ENCODE data around the gene HAUS6.

DNA sequence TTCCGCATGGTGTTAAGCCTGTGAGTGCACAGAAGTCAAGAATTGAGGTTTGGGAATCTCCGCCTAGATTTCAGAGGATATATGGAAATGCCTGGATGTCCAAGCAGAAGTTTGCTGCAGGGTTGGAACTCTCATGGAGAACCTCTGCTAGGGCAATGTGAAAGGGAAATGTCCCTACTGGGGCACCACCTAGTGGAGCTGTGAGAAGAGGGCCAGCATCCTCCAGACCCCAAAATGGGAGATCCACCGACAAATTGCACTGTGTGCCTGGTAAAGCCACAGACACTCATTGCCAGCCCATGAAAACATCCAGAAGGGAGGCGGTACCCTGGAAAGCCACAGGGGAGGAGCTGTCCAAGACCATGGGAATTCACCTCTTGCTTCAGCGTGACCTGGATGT lies 66.1 kb downstream of the HAUS6 start:
- TF ChIP-seq, protein P1, sequence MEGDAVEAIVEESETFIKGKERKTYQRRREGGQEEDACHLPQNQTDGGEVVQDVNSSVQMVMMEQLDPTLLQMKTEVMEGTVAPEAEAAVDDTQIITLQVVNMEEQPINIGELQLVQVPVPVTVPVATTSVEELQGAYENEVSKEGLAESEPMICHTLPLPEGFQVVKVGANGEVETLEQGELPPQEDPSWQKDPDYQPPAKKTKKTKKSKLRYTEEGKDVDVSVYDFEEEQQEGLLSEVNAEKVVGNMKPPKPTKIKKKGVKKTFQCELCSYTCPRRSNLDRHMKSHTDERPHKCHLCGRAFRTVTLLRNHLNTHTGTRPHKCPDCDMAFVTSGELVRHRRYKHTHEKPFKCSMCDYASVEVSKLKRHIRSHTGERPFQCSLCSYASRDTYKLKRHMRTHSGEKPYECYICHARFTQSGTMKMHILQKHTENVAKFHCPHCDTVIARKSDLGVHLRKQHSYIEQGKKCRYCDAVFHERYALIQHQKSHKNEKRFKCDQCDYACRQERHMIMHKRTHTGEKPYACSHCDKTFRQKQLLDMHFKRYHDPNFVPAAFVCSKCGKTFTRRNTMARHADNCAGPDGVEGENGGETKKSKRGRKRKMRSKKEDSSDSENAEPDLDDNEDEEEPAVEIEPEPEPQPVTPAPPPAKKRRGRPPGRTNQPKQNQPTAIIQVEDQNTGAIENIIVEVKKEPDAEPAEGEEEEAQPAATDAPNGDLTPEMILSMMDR (IDR thresholded peaks at IDR 0.05; ENCODE audit: low read length): no peak
- TF ChIP-seq EZH2 (optimal IDR thresholded peaks at IDR 0.05; ENCODE audit: low read depth, low read length): no peak
